HCT116 (cell line): ENCODE results near the gene MAP3K6. TPM values are rescaled to one million over a fixed set of nuclear protein-coding genes. Genes with fewer than 3 reads are reported as not detected.

Experiments used
- ATAC-seq: fragments of 200-7000 bp; cut with Tn5 transposase; 2 replicates; pipeline ENCODE4 v1.9.1; 2020; ENCODE audit warnings: mild to moderate bottlenecking, moderate library complexity
- BruUV-seq: library from RNA; stranded (reverse); fragments of 400-500 nt; replicated peaks from 2 replicates; lab custom pipeline; 2021; lab: Mats Ljungman, UMichigan
- CTCF ChIA-PET: fragments of 300-600 bp; sonication (Branson Sonifier 250); formaldehyde crosslinking; loops from one replicate; lab custom pipeline; 2021; ENCODE audit warnings: antibody characterized with exemption; lab: Charles Lee
- POLR2A ChIA-PET: fragments of 300-600, 350-600 bp; sonication (Branson Sonifier 250); formaldehyde crosslinking; loops from one replicate; lab custom pipeline; 2021; ENCODE audit warnings: antibody characterized with exemption; lab: Charles Lee
- RAD21 ChIA-PET, 2 experiments: fragments of 300-600 bp; sonication (Branson Sonifier 250); formaldehyde crosslinking; loops; one replicate each; lab custom pipeline; 2023; ENCODE audit warnings: low total read pairs in 2 of 2; ENCODE audit not compliant: uncharacterized antibody in 2 of 2, unreplicated experiment in 2 of 2, low non-redundant PET in 1 of 2; lab: Charles Lee
- DNase-seq: peaks from one replicate; pipeline ENCODE4 v3.0.0-alpha.2; 2010; ENCODE audit warnings: low read depth, low spot score
- H2AFZ ChIP-seq: fragments of 200-600 bp; shearing (Covaris generic), sonication (generic); 2 replicates; pipeline ENCODE4 v1.6.1; 2017; ENCODE audit warnings: low read depth, mixed run types, mixed read lengths, antibody characterized with exemption, low read length; ENCODE audit not compliant: poor library complexity, severe bottlenecking
- H3K27ac ChIP-seq: 2 replicates; pipeline ENCODE4 v1.5.1; 2012; ENCODE audit warnings: low read depth, low read length
- H3K27me3 ChIP-seq: fragments of 200-600 bp; sonication (generic); 2 replicates; pipeline ENCODE4 v1.6.1; 2016; ENCODE audit warnings: mixed run types, low read length, mixed read lengths; ENCODE audit not compliant: insufficient read depth
- H3K36me3 ChIP-seq, 2 experiments: fragments of 200-500 bp in 1 of 2; fragments of 200-600 bp in 1 of 2; sonication (Bioruptor generic) in 1 of 2; sonication (generic) in 1 of 2; 2 replicates each; pipeline versions ENCODE4 v1.5.1 to v1.6.1; 2014 to 2016; ENCODE audit warnings: low read length in 2 of 2, inconsistent platforms in 1 of 2, mixed read lengths in 1 of 2, mixed run types in 1 of 2; ENCODE audit not compliant: insufficient read depth in 2 of 2, control insufficient read depth in 1 of 2
- H3K4me1 ChIP-seq, 2 experiments: fragments of 200-600 bp in 1 of 2; sonication (generic) in 1 of 2; 2 replicates each; pipeline versions ENCODE4 v1.5.1 to v1.6.1; 2012 to 2017; ENCODE audit warnings: low read length in 2 of 2, inconsistent platforms in 1 of 2, mild to moderate bottlenecking in 1 of 2, mixed read lengths in 1 of 2, mixed run types in 1 of 2, moderate library complexity in 1 of 2; ENCODE audit not compliant: insufficient read depth in 2 of 2, control insufficient read depth in 1 of 2
- H3K4me2 ChIP-seq: fragments of 200-600 bp; sonication (generic); 2 replicates; pipeline ENCODE4 v1.6.1; 2017; ENCODE audit warnings: mixed run types, low read length, mixed read lengths
- H3K4me3 ChIP-seq, 2 experiments: fragments of 200-600 bp in 1 of 2; sonication (generic) in 1 of 2; replicated peaks in 1 of 2; 2 replicates each; pipeline ENCODE4 v1.5.1; 2011 to 2016; ENCODE audit warnings: low read length in 2 of 2, control low read depth in 1 of 2, low read depth in 1 of 2, mild to moderate bottlenecking in 1 of 2, mixed read lengths in 1 of 2, mixed run types in 1 of 2
- H3K79me2 ChIP-seq: fragments of 200-600 bp; sonication (generic); 2 replicates; pipeline ENCODE4 v1.6.1; 2017; ENCODE audit warnings: mild to moderate bottlenecking, mixed run types, low read length, moderate library complexity, mixed read lengths; ENCODE audit not compliant: insufficient read depth
- H3K9ac ChIP-seq: fragments of 200-600 bp; sonication (generic); 2 replicates; pipeline ENCODE4 v1.6.1; 2016; ENCODE audit warnings: low read length, mixed read lengths
- H3K9me2 ChIP-seq: fragments of 200-600 bp; sonication (generic), shearing (Covaris generic); 2 replicates; pipeline ENCODE4 v1.6.1; 2017; ENCODE audit warnings: mixed run types, mild to moderate bottlenecking, moderate library complexity; ENCODE audit not compliant: insufficient read depth
- H3K9me3 ChIP-seq, 2 experiments: fragments of 200-500 bp in 1 of 2; fragments of 200-600 bp in 1 of 2; sonication (Bioruptor generic) in 1 of 2; sonication (generic) in 1 of 2; 2 replicates each; pipeline ENCODE4 v1.6.1; 2014 to 2017; ENCODE audit warnings: low read length in 2 of 2, mixed read lengths in 2 of 2, inconsistent platforms in 1 of 2, low read depth in 1 of 2, mild to moderate bottlenecking in 1 of 2, mixed run types in 1 of 2, moderate library complexity in 1 of 2; ENCODE audit not compliant: control insufficient read depth in 1 of 2, insufficient read depth in 1 of 2
- H4K20me1 ChIP-seq: fragments of 200-600 bp; sonication (generic), shearing (Covaris generic); 2 replicates; pipeline ENCODE4 v1.6.1; 2017; ENCODE audit warnings: mixed run types, mild to moderate bottlenecking, moderate library complexity; ENCODE audit not compliant: insufficient read depth
- CBX3 ChIP-seq: IDR thresholded peaks from 2 replicates; pipeline ENCODE4 v1.6.1; 2012; ENCODE audit warnings: low read depth
- CTCF ChIP-seq, 3 experiments: fragments of 200-600 bp in 1 of 3; sonication (generic) in 1 of 3; IDR thresholded peaks in 2 of 3; conservative IDR thresholded peaks in 1 of 3; 2 replicates each; pipeline ENCODE4 v1.5.1; 2012 to 2017; ENCODE audit warnings: low read depth in 2 of 3, low read length in 2 of 3, antibody characterized with exemption in 1 of 3, borderline replicate concordance in 1 of 3, control low read depth in 1 of 3, mild to moderate bottlenecking in 1 of 3, mixed read lengths in 1 of 3, mixed run types in 1 of 3, moderate library complexity in 1 of 3; ENCODE audit not compliant: insufficient read depth in 1 of 3
- EGR1 ChIP-seq: IDR thresholded peaks from 2 replicates; pipeline ENCODE4 v1.6.1; 2012; ENCODE audit warnings: low read depth
- EZH2 ChIP-seq: fragments of 200-600 bp; sonication (generic); IDR thresholded peaks from 2 replicates; pipeline ENCODE4 v1.6.1; 2017; ENCODE audit warnings: antibody characterized with exemption, mixed run types
- EZH2phosphoT487 ChIP-seq: fragments of 200-600 bp; IDR thresholded peaks from 2 replicates; pipeline ENCODE4 v1.6.1; 2018; ENCODE audit warnings: antibody characterized with exemption, borderline replicate concordance
- FOSL1 ChIP-seq: IDR thresholded peaks from 2 replicates; pipeline ENCODE4 v1.6.1; 2012; ENCODE audit warnings: low read depth
- POLR2A ChIP-seq: IDR thresholded peaks from 2 replicates; pipeline ENCODE4 v1.7.0; 2011; ENCODE audit warnings: borderline replicate concordance; ENCODE audit not compliant: insufficient read depth, insufficient read length; ENCODE audit errors: extremely low read depth
- POLR2AphosphoS5 ChIP-seq: IDR thresholded peaks from 2 replicates; pipeline ENCODE4 v1.6.1; 2011; ENCODE audit warnings: mild to moderate bottlenecking, low read depth, low read length, moderate library complexity
- SIN3A ChIP-seq: IDR thresholded peaks from 2 replicates; pipeline ENCODE4 v1.6.1; 2012; ENCODE audit warnings: low read depth
- SP1 ChIP-seq: IDR thresholded peaks from 2 replicates; pipeline ENCODE4 v1.6.1; 2012; ENCODE audit warnings: low read depth
- SRF ChIP-seq: IDR thresholded peaks from 2 replicates; pipeline ENCODE4 v1.6.1; 2012; ENCODE audit warnings: low read depth
- TCF7L2 ChIP-seq: IDR thresholded peaks from 2 replicates; pipeline ENCODE4 v1.7.0; 2011; ENCODE audit warnings: borderline replicate concordance, inconsistent platforms; ENCODE audit not compliant: insufficient read depth, insufficient read length; ENCODE audit errors: extremely low read depth
- YY1 ChIP-seq: IDR thresholded peaks from 2 replicates; pipeline ENCODE4 v1.6.1; 2011; ENCODE audit warnings: low read length, low read depth, moderate library complexity, mild to moderate bottlenecking; ENCODE audit not compliant: insufficient replicate concordance; ENCODE audit errors: extremely low read depth
- intact Hi-C: fragments of 100-400 bp; cut with micrococcal nuclease; formaldehyde crosslinking; loops from 2 replicates; pipeline ENCODE4 v1.10.0; 2022
- total RNA-seq: library from RNA; stranded (reverse); gene quantifications from one replicate; pipeline ENCODE4 v1.2.1, GENCODE V29; 2021; ENCODE audit not compliant: unreplicated experiment
- TF ChIP-seq, protein P1 (sequence below): IDR thresholded peaks from 2 replicates; pipeline ENCODE4 v1.6.1; 2012
- TF ChIP-seq, protein P2 (sequence below): IDR thresholded peaks from 2 replicates; pipeline ENCODE4 v1.6.1; 2012
- TF ChIP-seq, protein P3 (sequence below): IDR thresholded peaks from 2 replicates; pipeline ENCODE4 v1.6.1; 2012; ENCODE audit warnings: low read depth

The MAP3K6 gene
- total RNA-seq, 1 experiment from 2014 or later, result 30.2 TPM

- RAD21 ChIA-PET, result no interaction called here
- H2AFZ ChIP-seq, result no peak overlapping the region
- H3K36me3 ChIP-seq, result peaks cover 50 to 53% of the 10 kb centered on the region in 2 experiments
- ATAC-seq (no peak), DNase-seq (no peak)
- no peak overlapping the region for H3K4me3 ChIP-seq
- no peaks in the 10 kb centered on the region for H3K9me2 ChIP-seq
- no peaks in the 10 kb centered on the region for H3K79me2 ChIP-seq
- no peaks in the 10 kb centered on the region for H4K20me1 ChIP-seq
- H3K27ac ChIP-seq, result no peak overlapping the region
- no peak overlapping the region for H3K4me2 ChIP-seq
- BruUV-seq, result no TSS peak
- CTCF ChIA-PET, result no interaction called here
- no peaks in the 10 kb centered on the region for H3K27me3 ChIP-seq
- H3K4me1 ChIP-seq, result no peaks in the 10 kb centered on the region
- intact Hi-C loops, result no loop called here
- no peak overlapping the region for H3K9ac ChIP-seq
- POLR2A ChIA-PET, result no interaction called here
- H3K9me3 ChIP-seq, result no peaks in the 10 kb centered on the region
- TF ChIP-seq SP1 (no peak), EZH2phosphoT487 (no peak), FOSL1 (no peak), YY1 (no peak), EGR1 (no peak), SRF (no peak)
- TF ChIP-seq, all 23 proteins: peak for 0
These were observed 43.9 kb upstream of the MAP3K6 start for GRCh38 chr1:27410709-27411108.

- H3K9me3 ChIP-seq, result no peaks in the 10 kb centered on the region
- no peaks in the 10 kb centered on the region for H3K4me1 ChIP-seq
- H3K27me3 ChIP-seq, result no peaks in the 10 kb centered on the region
- intact Hi-C loops, result no loop called here
- no peaks in the 10 kb centered on the region for H3K9me2 ChIP-seq
- H3K9ac ChIP-seq, result no peak overlapping the region
- no peak overlapping the region for H3K4me2 ChIP-seq
- no TSS peak for BruUV-seq
- ChIA-PET POLR2A (no interaction called here), CTCF (no interaction called here), RAD21 (no interaction called here)
- DNase-seq, result no peak
- no peak overlapping the region for H2AFZ ChIP-seq
- peaks cover 40 to 46% of the 10 kb centered on the region in 2 experiments for H3K36me3 ChIP-seq
- no peaks in the 10 kb centered on the region for H3K79me2 ChIP-seq
- no peak overlapping the region for H3K4me3 ChIP-seq
- no peak overlapping the region for H3K27ac ChIP-seq
- no peaks in the 10 kb centered on the region for H4K20me1 ChIP-seq
- ATAC-seq, result no peak
- TF ChIP-seq, protein P1, sequence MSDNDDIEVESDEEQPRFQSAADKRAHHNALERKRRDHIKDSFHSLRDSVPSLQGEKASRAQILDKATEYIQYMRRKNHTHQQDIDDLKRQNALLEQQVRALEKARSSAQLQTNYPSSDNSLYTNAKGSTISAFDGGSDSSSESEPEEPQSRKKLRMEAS, result no peak
- TF ChIP-seq SRF, result no peak
- TF ChIP-seq CBX3, result no peak
- no peak for TF ChIP-seq POLR2AphosphoS5
- TF ChIP-seq, protein P2, sequence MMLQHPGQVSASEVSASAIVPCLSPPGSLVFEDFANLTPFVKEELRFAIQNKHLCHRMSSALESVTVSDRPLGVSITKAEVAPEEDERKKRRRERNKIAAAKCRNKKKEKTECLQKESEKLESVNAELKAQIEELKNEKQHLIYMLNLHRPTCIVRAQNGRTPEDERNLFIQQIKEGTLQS, result no peak
- TF ChIP-seq POLR2A, result no peak
- TF ChIP-seq SIN3A, result no peak
- no peak for TF ChIP-seq EZH2
- no peak for TF ChIP-seq TCF7L2
- TF ChIP-seq FOSL1, result no peak
- TF ChIP-seq, protein P3, sequence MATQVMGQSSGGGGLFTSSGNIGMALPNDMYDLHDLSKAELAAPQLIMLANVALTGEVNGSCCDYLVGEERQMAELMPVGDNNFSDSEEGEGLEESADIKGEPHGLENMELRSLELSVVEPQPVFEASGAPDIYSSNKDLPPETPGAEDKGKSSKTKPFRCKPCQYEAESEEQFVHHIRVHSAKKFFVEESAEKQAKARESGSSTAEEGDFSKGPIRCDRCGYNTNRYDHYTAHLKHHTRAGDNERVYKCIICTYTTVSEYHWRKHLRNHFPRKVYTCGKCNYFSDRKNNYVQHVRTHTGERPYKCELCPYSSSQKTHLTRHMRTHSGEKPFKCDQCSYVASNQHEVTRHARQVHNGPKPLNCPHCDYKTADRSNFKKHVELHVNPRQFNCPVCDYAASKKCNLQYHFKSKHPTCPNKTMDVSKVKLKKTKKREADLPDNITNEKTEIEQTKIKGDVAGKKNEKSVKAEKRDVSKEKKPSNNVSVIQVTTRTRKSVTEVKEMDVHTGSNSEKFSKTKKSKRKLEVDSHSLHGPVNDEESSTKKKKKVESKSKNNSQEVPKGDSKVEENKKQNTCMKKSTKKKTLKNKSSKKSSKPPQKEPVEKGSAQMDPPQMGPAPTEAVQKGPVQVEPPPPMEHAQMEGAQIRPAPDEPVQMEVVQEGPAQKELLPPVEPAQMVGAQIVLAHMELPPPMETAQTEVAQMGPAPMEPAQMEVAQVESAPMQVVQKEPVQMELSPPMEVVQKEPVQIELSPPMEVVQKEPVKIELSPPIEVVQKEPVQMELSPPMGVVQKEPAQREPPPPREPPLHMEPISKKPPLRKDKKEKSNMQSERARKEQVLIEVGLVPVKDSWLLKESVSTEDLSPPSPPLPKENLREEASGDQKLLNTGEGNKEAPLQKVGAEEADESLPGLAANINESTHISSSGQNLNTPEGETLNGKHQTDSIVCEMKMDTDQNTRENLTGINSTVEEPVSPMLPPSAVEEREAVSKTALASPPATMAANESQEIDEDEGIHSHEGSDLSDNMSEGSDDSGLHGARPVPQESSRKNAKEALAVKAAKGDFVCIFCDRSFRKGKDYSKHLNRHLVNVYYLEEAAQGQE, result no peak
- no peak for TF ChIP-seq SP1
- no peak for TF ChIP-seq CTCF (IDR thresholded peaks at IDR 0.05 in 2 of 3, conservative IDR thresholded peaks at IDR 0.05 in 1 of 3; ENCODE audit: borderline replicate concordance in 1 of 3, insufficient read depth in 1 of 3, low read depth in 2 of 3, low read length in 2 of 3)
These were observed 42.9 kb upstream of the MAP3K6 start for GRCh38 chr1:27409669-27410068.
